ENCODE data around the gene NPHS1.

Gene NPHS1

GRCh38 chr19:35832054-35832453 is 20.2 kb downstream of the NPHS1 start:
- TF ChIP-seq CTCF (IDR thresholded peaks at IDR 0.05; ENCODE audit: low read depth, low read length, poor library complexity, severe bottlenecking), result no peak
- no peak for TF ChIP-seq EZH2phosphoT487 (IDR thresholded peaks at IDR 0.05; ENCODE audit: borderline replicate concordance, low read length)
- Histone ChIP-seq H3F3A (ENCODE audit: control insufficient read depth, insufficient read depth) (no peaks in the 10 kb centered on the region), H3K27me3 (ENCODE audit: control insufficient read depth, low read length) (no peaks in the 10 kb centered on the region), H3K4me3 (ENCODE audit: low read length) (no peak overlapping the region), H3K4me1 (ENCODE audit: control insufficient read depth, low read length) (no peaks in the 10 kb centered on the region), H3K36me3 (ENCODE audit: control insufficient read depth, low read length) (no peaks in the 10 kb centered on the region), H3K79me2 (ENCODE audit: control insufficient read depth, low read length) (no peaks in the 10 kb centered on the region), H4K20me1 (ENCODE audit: control insufficient read depth, insufficient read depth, low read depth, low read length) (no peaks in the 10 kb centered on the region), H3K4me2 (ENCODE audit: low read length) (no peak overlapping the region), H3K9me3 (ENCODE audit: control insufficient read depth, insufficient read depth, low read length) (no peaks in the 10 kb centered on the region), H3K9me2 (replicated peaks; ENCODE audit: control insufficient read depth, low read length) (no peaks in the 10 kb centered on the region), H3K27ac (ENCODE audit: low read depth, low read length) (no peak overlapping the region)

GRCh38 chr19:35830986-35831385 is 21.3 kb downstream of the NPHS1 start:
- Histone ChIP-seq H3K79me2 (ENCODE audit: control insufficient read depth, low read length) (no peaks in the 10 kb centered on the region), H3F3A (ENCODE audit: control insufficient read depth, insufficient read depth) (no peaks in the 10 kb centered on the region), H3K4me1 (ENCODE audit: control insufficient read depth, low read length) (no peaks in the 10 kb centered on the region), H4K20me1 (ENCODE audit: control insufficient read depth, insufficient read depth, low read depth, low read length) (no peaks in the 10 kb centered on the region), H3K36me3 (ENCODE audit: control insufficient read depth, low read length) (no peaks in the 10 kb centered on the region), H3K27me3 (ENCODE audit: control insufficient read depth, low read length) (no peaks in the 10 kb centered on the region), H3K9me3 (ENCODE audit: control insufficient read depth, insufficient read depth, low read length) (no peaks in the 10 kb centered on the region), H3K4me3 (ENCODE audit: low read length) (no peak overlapping the region), H3K4me2 (ENCODE audit: low read length) (no peak overlapping the region), H3K9me2 (replicated peaks; ENCODE audit: control insufficient read depth, low read length) (no peaks in the 10 kb centered on the region), H3K27ac (ENCODE audit: low read depth, low read length) (no peak overlapping the region)
- TF ChIP-seq CTCF (IDR thresholded peaks at IDR 0.05; ENCODE audit: low read depth, low read length, poor library complexity, severe bottlenecking) (no peak), EZH2phosphoT487 (IDR thresholded peaks at IDR 0.05; ENCODE audit: borderline replicate concordance, low read length) (no peak)

GRCh38 chr19:35828692-35829301 is 23.5 kb downstream of the NPHS1 start:
- Histone ChIP-seq H3K4me1 (ENCODE audit: control insufficient read depth, low read length) (no peaks in the 10 kb centered on the region), H3K36me3 (ENCODE audit: control insufficient read depth, low read length) (no peaks in the 10 kb centered on the region), H3F3A (ENCODE audit: control insufficient read depth, insufficient read depth) (no peaks in the 10 kb centered on the region; the same call in 1 of the 2 replicates), H3K4me2 (ENCODE audit: low read length) (no peak overlapping the region), H3K27me3 (ENCODE audit: control insufficient read depth, low read length) (no peaks in the 10 kb centered on the region), H4K20me1 (ENCODE audit: control insufficient read depth, insufficient read depth, low read depth, low read length) (no peaks in the 10 kb centered on the region), H3K79me2 (ENCODE audit: control insufficient read depth, low read length) (no peaks in the 10 kb centered on the region), H3K27ac (ENCODE audit: low read depth, low read length) (no peak overlapping the region), H3K9me3 (ENCODE audit: control insufficient read depth, insufficient read depth, low read length) (no peaks in the 10 kb centered on the region), H3K9me2 (replicated peaks; ENCODE audit: control insufficient read depth, low read length) (no peaks in the 10 kb centered on the region), H3K4me3 (ENCODE audit: low read length) (no peak overlapping the region)
- TF ChIP-seq EZH2phosphoT487 (IDR thresholded peaks at IDR 0.05; ENCODE audit: borderline replicate concordance, low read length), result no peak
- no peak for TF ChIP-seq CTCF (IDR thresholded peaks at IDR 0.05; ENCODE audit: low read depth, low read length, poor library complexity, severe bottlenecking)

Measured in DOHH2 (cell line).